Measurements from ENCODE around the gene ID3.

Gene ID3

DNA sequence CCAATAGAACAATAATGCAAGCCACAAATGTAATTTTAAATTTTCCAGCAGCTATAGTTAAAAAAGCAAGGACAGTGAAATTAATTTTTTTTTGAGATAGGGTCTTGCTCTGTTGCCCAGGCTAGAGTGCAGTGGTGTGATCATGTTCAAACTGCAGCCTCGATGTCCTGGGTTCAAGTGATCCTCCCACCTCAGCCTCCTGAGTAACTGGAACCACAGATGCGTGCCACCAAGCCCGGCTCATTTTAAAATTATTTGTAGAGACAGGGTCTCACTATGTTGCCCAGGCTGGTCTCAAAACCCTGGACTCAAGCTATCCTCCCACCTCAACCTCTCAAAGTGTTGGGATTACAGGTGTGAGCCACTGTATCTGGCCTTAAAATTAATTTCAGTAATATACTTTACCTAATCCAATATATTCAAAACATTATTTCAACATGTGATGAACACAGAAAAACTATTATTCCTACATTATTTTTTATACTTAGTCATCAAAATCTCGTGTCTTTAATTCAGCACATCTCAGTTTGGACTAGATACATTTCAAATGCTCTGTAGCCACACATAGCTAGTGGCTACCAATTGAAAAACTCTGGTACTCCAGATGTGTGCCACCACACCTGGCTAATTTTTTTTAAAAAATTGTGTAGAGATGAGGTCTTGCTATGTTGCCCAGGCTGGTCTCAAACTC lies 10.8 kb upstream of the ID3 start:
- Histone ChIP-seq H3K36me3 (ENCODE audit: control insufficient read depth, insufficient read depth, low read length) (no peaks in the 10 kb centered on the region), H3K27me3 (ENCODE audit: insufficient read depth, low read length, poor library complexity) (no peaks in the 10 kb centered on the region), H3K18ac (ENCODE audit: low read length) (no peak overlapping the region), H3K79me1 (ENCODE audit: low read length) (no peaks in the 10 kb centered on the region), H2BK5ac (ENCODE audit: low read length) (no peak overlapping the region), H3K4me3 (ENCODE audit: low read length) (no peak overlapping the region), H3K79me2 (ENCODE audit: control insufficient read depth, insufficient read depth, low read length) (no peaks in the 10 kb centered on the region), H2BK15ac (replicated peaks; ENCODE audit: low read depth) (no peak overlapping the region), H3K4me2 (ENCODE audit: low read length) (no peak overlapping the region), H3K27ac (ENCODE audit: low read depth, low read length) (no peak overlapping the region), H4K8ac (ENCODE audit: low read depth, low read length) (no peak overlapping the region), H3K4me1 (ENCODE audit: control insufficient read depth, low read depth, low read length) (peaks cover 2% of the 10 kb centered on the region), H3K9ac (ENCODE audit: low read length) (no peak overlapping the region), H4K5ac (ENCODE audit: low read length) (no peak overlapping the region), H3K56ac (ENCODE audit: low read length) (no peak overlapping the region), H2AK5ac (ENCODE audit: low read length) (no peak overlapping the region), H2BK120ac (ENCODE audit: low read depth, low read length) (no peak overlapping the region), H3K23ac (ENCODE audit: low read length) (no peak overlapping the region), H3K4ac (ENCODE audit: low read depth, low read length) (no peak overlapping the region)
- DNase-seq, result no peak
- no CpG with 5 or more reads among the region's 4 CpGs for WGBS (ENCODE audit: extremely low coverage, insufficient coverage, low lambda C conversion rate)

DNA sequence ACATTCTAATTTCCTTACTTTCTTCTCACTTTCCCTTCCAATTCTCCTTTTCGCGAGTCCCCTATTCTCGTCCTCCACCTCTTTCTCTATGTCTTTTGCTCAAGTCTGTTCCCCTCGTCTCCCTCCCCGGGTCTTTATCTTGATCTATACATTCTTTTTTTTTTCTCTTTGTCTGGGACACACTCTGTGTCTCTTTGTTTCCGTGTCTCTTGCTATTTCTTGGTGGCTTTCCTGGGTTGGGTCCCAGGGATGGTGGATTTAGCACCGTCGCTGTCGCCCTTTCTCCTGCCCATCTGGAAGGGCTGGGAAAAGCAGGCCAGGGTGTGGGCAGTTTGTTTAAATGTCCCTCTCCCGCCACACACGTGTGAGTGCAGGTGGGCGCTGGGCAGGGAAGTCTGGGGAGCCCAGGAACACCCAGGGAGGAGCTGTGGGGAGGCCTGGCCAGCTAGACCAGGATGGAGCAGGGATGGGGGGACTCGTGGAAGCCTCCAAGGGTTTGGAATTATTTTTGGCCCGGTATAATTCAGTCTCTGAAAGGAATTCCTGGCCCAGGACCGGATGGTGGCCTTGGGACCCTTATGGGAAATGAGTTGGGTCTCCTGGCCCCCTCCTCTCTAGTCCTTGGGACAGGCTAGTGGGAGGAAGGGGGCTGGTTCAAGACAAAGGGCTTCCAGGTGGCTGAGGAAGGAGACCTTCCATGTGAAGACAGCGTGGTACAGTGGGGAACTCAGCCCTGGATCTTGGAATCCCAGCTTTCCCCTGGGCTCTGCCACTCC lies 9.5 kb upstream of the ID3 start:
- Histone ChIP-seq H3K56ac (ENCODE audit: low read length) (peak overlapping the region; percentile 88), H3K23ac (ENCODE audit: low read length) (peak overlapping the region; percentile 76), H3K27me3 (ENCODE audit: insufficient read depth, low read length, poor library complexity) (no peaks in the 10 kb centered on the region), H3K79me1 (ENCODE audit: low read length) (no peaks in the 10 kb centered on the region), H4K8ac (ENCODE audit: low read depth, low read length) (peak overlapping the region; percentile 1), H3K4me2 (ENCODE audit: low read length) (peak overlapping the region; percentile 56), H2BK120ac (ENCODE audit: low read depth, low read length) (peak overlapping the region; percentile 97), H3K36me3 (ENCODE audit: control insufficient read depth, insufficient read depth, low read length) (no peaks in the 10 kb centered on the region), H2BK5ac (ENCODE audit: low read length) (peak overlapping the region; percentile 87), H3K4ac (ENCODE audit: low read depth, low read length) (peak overlapping the region; percentile 93), H3K27ac (ENCODE audit: low read depth, low read length) (peak overlapping the region; percentile 90), H3K9ac (ENCODE audit: low read length) (peak overlapping the region; percentile 72), H3K79me2 (ENCODE audit: control insufficient read depth, insufficient read depth, low read length) (no peaks in the 10 kb centered on the region), H3K4me3 (ENCODE audit: low read length) (no peak overlapping the region), H2AK5ac (ENCODE audit: low read length) (peak overlapping the region; percentile 74), H4K5ac (ENCODE audit: low read length) (no peak overlapping the region), H2BK15ac (replicated peaks; ENCODE audit: low read depth) (peak overlapping the region; percentile 47), H3K4me1 (ENCODE audit: control insufficient read depth, low read depth, low read length) (peaks cover 9% of the 10 kb centered on the region), H3K18ac (ENCODE audit: low read length) (peak overlapping the region; percentile 98)
- no peak for DNase-seq
- 100% methylated on average over 3 of the region's 16 CpGs for WGBS (ENCODE audit: extremely low coverage, insufficient coverage, low lambda C conversion rate)

DNA sequence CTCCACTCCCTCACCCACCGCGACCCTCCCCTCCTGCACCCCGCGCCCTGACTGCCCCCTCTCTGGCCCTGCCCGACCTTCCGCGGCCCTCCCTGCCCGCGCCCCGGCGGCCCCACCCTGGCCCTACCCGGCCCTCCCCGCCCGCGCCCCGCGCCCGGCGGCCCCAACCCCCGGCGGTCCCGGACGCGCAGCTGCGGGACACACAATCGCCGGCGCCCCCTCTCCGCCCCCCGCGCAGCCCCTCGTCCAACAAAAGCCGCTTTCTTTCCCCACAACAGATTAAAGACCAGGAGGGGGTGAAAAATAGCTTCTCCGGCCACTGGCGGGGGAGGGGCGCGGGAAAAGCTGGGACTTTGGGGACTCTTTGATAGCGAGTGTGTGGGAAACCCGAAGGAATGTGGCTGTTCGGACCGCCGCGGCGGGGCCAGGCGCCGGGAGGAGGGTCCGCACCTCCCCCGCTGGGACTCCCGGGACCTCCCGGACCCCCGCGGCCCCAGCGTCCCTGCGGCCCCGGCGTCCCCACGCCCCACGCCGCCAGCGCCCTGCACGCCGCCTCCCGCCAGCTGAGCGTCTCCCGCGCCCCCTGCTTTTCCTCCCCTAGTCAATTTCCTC lies 8.8 kb upstream of the ID3 start:
- Histone ChIP-seq H3K4ac (ENCODE audit: low read depth, low read length) (peak overlapping the region; percentile 93), H3K18ac (ENCODE audit: low read length) (peak overlapping the region; percentile 98), H4K5ac (ENCODE audit: low read length) (no peak overlapping the region), H3K4me2 (ENCODE audit: low read length) (peak overlapping the region; percentile 56), H3K9ac (ENCODE audit: low read length) (peak overlapping the region; percentile 72), H3K79me2 (ENCODE audit: control insufficient read depth, insufficient read depth, low read length) (no peaks in the 10 kb centered on the region), H3K27me3 (ENCODE audit: insufficient read depth, low read length, poor library complexity) (no peaks in the 10 kb centered on the region), H3K36me3 (ENCODE audit: control insufficient read depth, insufficient read depth, low read length) (no peaks in the 10 kb centered on the region), H2AK5ac (ENCODE audit: low read length) (no peak overlapping the region), H3K79me1 (ENCODE audit: low read length) (peaks cover 2% of the 10 kb centered on the region), H2BK15ac (replicated peaks; ENCODE audit: low read depth) (peak overlapping the region; percentile 47), H3K4me3 (ENCODE audit: low read length) (peak overlapping the region; percentile 14), H3K4me1 (ENCODE audit: control insufficient read depth, low read depth, low read length) (peaks cover 13% of the 10 kb centered on the region), H3K23ac (ENCODE audit: low read length) (no peak overlapping the region), H2BK120ac (ENCODE audit: low read depth, low read length) (peak overlapping the region; percentile 97), H4K8ac (ENCODE audit: low read depth, low read length) (peak overlapping the region; percentile 43), H3K27ac (ENCODE audit: low read depth, low read length) (peak overlapping the region; percentile 90), H2BK5ac (ENCODE audit: low read length) (peak overlapping the region; percentile 87), H3K56ac (ENCODE audit: low read length) (peak overlapping the region; percentile 88)
- no peak for DNase-seq
- WGBS (ENCODE audit: extremely low coverage, insufficient coverage, low lambda C conversion rate), result no CpG with 5 or more reads among the region's 66 CpGs

DNA sequence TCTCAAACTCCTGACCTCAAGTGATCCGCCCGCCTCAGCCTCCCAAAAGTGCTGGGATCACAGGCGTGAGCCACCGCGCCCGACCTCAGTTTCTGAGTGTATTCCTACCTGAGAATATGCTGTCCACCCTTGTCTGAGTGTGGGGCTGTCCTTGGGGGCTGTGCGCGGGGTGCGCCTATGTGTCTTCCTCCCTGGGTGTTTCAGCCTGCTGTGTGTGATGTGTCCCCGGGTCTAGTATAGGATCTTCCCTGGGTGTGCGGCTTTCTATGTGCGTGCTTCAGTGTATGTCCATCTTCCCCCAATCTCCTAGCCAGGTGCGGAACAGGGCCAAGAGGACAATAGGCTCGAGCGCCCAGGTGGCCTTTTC lies 8.3 kb upstream of the ID3 start:
- H3K36me3 ChIP-seq (ENCODE audit: control insufficient read depth, insufficient read depth, low read length), result no peaks in the 10 kb centered on the region
- no peak overlapping the region for H2AK5ac ChIP-seq (ENCODE audit: low read length)
- H3K9ac ChIP-seq (ENCODE audit: low read length), result peak overlapping the region; percentile 72
- peak overlapping the region; percentile 97 for H2BK120ac ChIP-seq (ENCODE audit: low read depth, low read length)
- no peak overlapping the region for H2BK15ac ChIP-seq (replicated peaks; ENCODE audit: low read depth)
- peak overlapping the region; percentile 93 for H3K4ac ChIP-seq (ENCODE audit: low read depth, low read length)
- DNase-seq, result no peak
- peak overlapping the region; percentile 88 for H3K56ac ChIP-seq (ENCODE audit: low read length)
- H3K27me3 ChIP-seq (ENCODE audit: insufficient read depth, low read length, poor library complexity), result no peaks in the 10 kb centered on the region
- peak overlapping the region; percentile 98 for H3K18ac ChIP-seq (ENCODE audit: low read length)
- peak overlapping the region; percentile 51 for H2BK5ac ChIP-seq (ENCODE audit: low read length)
- no peak overlapping the region for H3K23ac ChIP-seq (ENCODE audit: low read length)
- no peaks in the 10 kb centered on the region for H3K79me2 ChIP-seq (ENCODE audit: control insufficient read depth, insufficient read depth, low read length)
- peak overlapping the region; percentile 43 for H4K8ac ChIP-seq (ENCODE audit: low read depth, low read length)
- H4K5ac ChIP-seq (ENCODE audit: low read length), result no peak overlapping the region
- H3K4me2 ChIP-seq (ENCODE audit: low read length), result no peak overlapping the region
- no CpG with 5 or more reads among the region's 15 CpGs for WGBS (ENCODE audit: extremely low coverage, insufficient coverage, low lambda C conversion rate)
- H3K27ac ChIP-seq (ENCODE audit: low read depth, low read length), result peak overlapping the region; percentile 90
- peaks cover 2% of the 10 kb centered on the region for H3K79me1 ChIP-seq (ENCODE audit: low read length)
- H3K4me3 ChIP-seq (ENCODE audit: low read length), result no peak overlapping the region
- H3K4me1 ChIP-seq (ENCODE audit: control insufficient read depth, low read depth, low read length), result peaks cover 13% of the 10 kb centered on the region

DNA sequence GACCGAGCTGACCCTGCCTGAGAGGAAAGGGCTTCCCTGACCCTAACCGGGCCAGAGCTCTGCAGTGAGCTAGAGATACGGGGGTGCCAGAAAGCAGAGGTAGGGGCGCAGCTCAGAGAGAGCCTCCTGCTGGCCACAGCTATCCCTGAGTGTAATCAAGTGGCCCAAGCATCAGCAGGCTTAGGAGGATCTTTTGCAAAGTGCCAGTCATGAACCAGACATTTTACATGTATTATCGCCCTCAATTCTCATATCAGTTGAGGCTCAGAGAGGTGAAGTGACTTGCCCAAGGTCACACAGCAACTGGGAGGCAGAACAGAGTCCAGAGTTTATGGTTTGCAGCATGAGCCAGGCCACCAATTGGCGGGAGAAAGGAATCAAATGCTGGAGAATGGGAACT lies 7.0 kb upstream of the ID3 start:
- Histone ChIP-seq H3K18ac (ENCODE audit: low read length) (no peak overlapping the region), H3K4me1 (ENCODE audit: control insufficient read depth, low read depth, low read length) (peaks cover 19% of the 10 kb centered on the region), H3K9ac (ENCODE audit: low read length) (no peak overlapping the region), H4K8ac (ENCODE audit: low read depth, low read length) (no peak overlapping the region), H3K27ac (ENCODE audit: low read depth, low read length) (no peak overlapping the region), H2AK5ac (ENCODE audit: low read length) (no peak overlapping the region), H3K27me3 (ENCODE audit: insufficient read depth, low read length, poor library complexity) (no peaks in the 10 kb centered on the region), H2BK120ac (ENCODE audit: low read depth, low read length) (no peak overlapping the region), H3K4me2 (ENCODE audit: low read length) (no peak overlapping the region), H3K79me1 (ENCODE audit: low read length) (peaks cover 2% of the 10 kb centered on the region), H3K36me3 (ENCODE audit: control insufficient read depth, insufficient read depth, low read length) (no peaks in the 10 kb centered on the region), H2BK5ac (ENCODE audit: low read length) (no peak overlapping the region), H3K79me2 (ENCODE audit: control insufficient read depth, insufficient read depth, low read length) (no peaks in the 10 kb centered on the region), H3K56ac (ENCODE audit: low read length) (peak overlapping the region; percentile 35), H2BK15ac (replicated peaks; ENCODE audit: low read depth) (no peak overlapping the region), H3K4ac (ENCODE audit: low read depth, low read length) (no peak overlapping the region), H4K5ac (ENCODE audit: low read length) (no peak overlapping the region), H3K23ac (ENCODE audit: low read length) (no peak overlapping the region), H3K4me3 (ENCODE audit: low read length) (no peak overlapping the region)
- DNase-seq, result no peak
- WGBS (ENCODE audit: extremely low coverage, insufficient coverage, low lambda C conversion rate), result no CpG with 5 or more reads among the region's 6 CpGs
